Astrocyte (in vitro differentiated cells and primary cell): ENCODE measurements around the gene GH2. TPM values are rescaled to one million over a fixed set of nuclear protein-coding genes. Genes with fewer than 3 reads are reported as not detected.

ENCODE experiments used
- DNase-seq: peaks from one replicate; pipeline ENCODE4 v3.0.0-alpha.2; 2010; ENCODE audit warnings: low read depth
- FAIRE-seq: peaks from 2 replicates; lab custom pipeline; 2011; peaks lifted over from hg19 to GRCh38; lab: Jason Lieb, UNC
- H2AFZ ChIP-seq: 2 replicates; pipeline ENCODE4 v1.6.0; 2012; ENCODE audit warnings: low read depth, low read length, inconsistent platforms
- H3K27ac ChIP-seq: 2 replicates; pipeline ENCODE4 v1.5.1; 2011; ENCODE audit warnings: low read depth, low read length, inconsistent platforms
- H3K27me3 ChIP-seq: 2 replicates; pipeline ENCODE4 v1.6.0; 2011; ENCODE audit warnings: low read length, inconsistent platforms; ENCODE audit not compliant: insufficient read depth
- H3K36me3 ChIP-seq: 2 replicates; pipeline ENCODE4 v1.5.1; 2011; ENCODE audit warnings: low read length, inconsistent platforms; ENCODE audit not compliant: insufficient read depth
- H3K4me1 ChIP-seq: 2 replicates; pipeline ENCODE4 v1.5.1; 2011; ENCODE audit warnings: low read length, inconsistent platforms; ENCODE audit not compliant: insufficient read depth
- H3K4me2 ChIP-seq: 2 replicates; pipeline ENCODE4 v1.6.0; 2012; ENCODE audit warnings: low read length, inconsistent platforms
- H3K4me3 ChIP-seq: 2 replicates; pipeline ENCODE4 v1.5.1; 2011; ENCODE audit warnings: low read depth, mild to moderate bottlenecking, low read length, inconsistent platforms; ENCODE audit not compliant: insufficient read depth
- H3K79me2 ChIP-seq: 2 replicates; pipeline ENCODE4 v1.6.0; 2012; ENCODE audit warnings: mild to moderate bottlenecking, low read length, inconsistent platforms; ENCODE audit not compliant: insufficient read depth
- H3K9ac ChIP-seq: 2 replicates; pipeline ENCODE4 v1.6.0; 2012; ENCODE audit warnings: mild to moderate bottlenecking, low read length, inconsistent platforms
- H3K9me3 ChIP-seq: 2 replicates; pipeline ENCODE4 v1.5.1; 2012; ENCODE audit warnings: low read depth, mild to moderate bottlenecking, low read length, inconsistent platforms; ENCODE audit not compliant: insufficient read depth
- H4K20me1 ChIP-seq: 2 replicates; pipeline ENCODE4 v1.6.0; 2012; ENCODE audit warnings: low read length, inconsistent platforms; ENCODE audit not compliant: insufficient read depth
- H3K27ac Mint-ChIP-seq: one replicate; pipeline ENCODE4 v1.8.0; 2021; ENCODE audit warnings: mild to moderate bottlenecking, mixed read lengths; ENCODE audit not compliant: unreplicated experiment
- H3K27me3 Mint-ChIP-seq: one replicate; pipeline ENCODE4 v1.8.0; 2021; ENCODE audit warnings: low read depth, mixed read lengths; ENCODE audit not compliant: unreplicated experiment
- H3K36me3 Mint-ChIP-seq: one replicate; pipeline ENCODE4 v1.8.0; 2021; ENCODE audit warnings: low read depth, mixed read lengths; ENCODE audit not compliant: unreplicated experiment
- H3K4me1 Mint-ChIP-seq: one replicate; pipeline ENCODE4 v1.8.0; 2021; ENCODE audit warnings: low read depth, mixed read lengths; ENCODE audit not compliant: unreplicated experiment
- H3K4me3 Mint-ChIP-seq: one replicate; pipeline ENCODE4 v1.8.0; 2021; ENCODE audit warnings: mild to moderate bottlenecking, moderate library complexity, mixed read lengths; ENCODE audit not compliant: unreplicated experiment
- H3K9me3 Mint-ChIP-seq: one replicate; pipeline ENCODE4 v1.8.0; 2021; ENCODE audit warnings: mild to moderate bottlenecking, mixed read lengths; ENCODE audit not compliant: unreplicated experiment
- CTCF ChIP-seq: IDR thresholded peaks from 2 replicates; pipeline ENCODE4 v1.5.1; 2011; ENCODE audit warnings: low read depth, mild to moderate bottlenecking, inconsistent platforms, low read length, moderate library complexity; ENCODE audit not compliant: insufficient read depth
- EZH2 ChIP-seq: IDR thresholded peaks from 2 replicates; pipeline ENCODE4 v1.6.1; 2012; ENCODE audit warnings: mild to moderate bottlenecking, low read length, inconsistent platforms; ENCODE audit not compliant: insufficient read depth
- total RNA-seq: library from RNA; stranded (reverse); gene quantifications from 2 replicates; pipeline ENCODE4 v1.2.1, GENCODE V29; 2021

Gene GH2
- total RNA-seq, 1 donor from 2014 or later, result not detected

DNA sequence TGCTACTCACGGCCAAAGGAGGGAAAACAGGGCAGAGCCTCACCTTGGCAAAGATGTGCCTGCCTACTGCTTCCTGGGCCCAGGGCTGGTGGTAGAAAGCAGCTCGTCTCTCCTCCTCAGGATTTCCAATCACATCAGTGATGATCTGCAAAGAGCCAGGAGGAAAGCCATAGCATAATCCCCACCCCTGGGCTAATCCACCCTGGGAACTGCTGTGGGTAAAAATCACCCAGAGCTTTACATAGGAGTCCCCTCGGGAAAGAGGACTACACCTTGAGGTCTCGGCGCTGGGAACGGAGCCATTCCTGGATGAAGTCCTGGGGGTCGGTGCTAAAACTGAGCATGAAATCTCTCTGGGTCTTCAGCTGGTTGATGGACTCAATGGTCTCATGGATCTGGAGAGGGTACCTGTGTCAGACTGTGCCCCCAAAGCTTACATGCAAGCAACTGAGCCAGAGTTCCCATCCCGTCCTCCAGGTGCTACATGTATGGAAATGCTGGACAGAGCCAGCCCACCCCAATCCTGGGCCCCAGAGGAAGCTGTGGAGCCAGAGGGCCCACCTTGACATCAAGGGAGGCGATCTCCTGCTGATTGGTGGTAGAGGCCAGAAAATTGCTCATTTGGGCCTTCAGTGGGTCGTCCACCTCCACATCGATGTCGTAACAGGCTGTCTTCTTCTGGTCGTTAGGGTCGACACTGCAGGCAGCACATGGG, 48.6 kb downstream of the GH2 start:
- Mint-ChIP-seq H3K4me1 (peaks cover 2% of the 10 kb centered on the region), H3K27ac (no peak overlapping the region), H3K36me3 (peaks cover 31% of the 10 kb centered on the region), H3K9me3 (no peaks in the 10 kb centered on the region), H3K27me3 (no peaks in the 10 kb centered on the region), H3K4me3 (no peak overlapping the region)
- TF ChIP-seq CTCF, result no peak
- no peak for TF ChIP-seq EZH2
- Histone ChIP-seq H3K4me1 (peaks cover 10% of the 10 kb centered on the region), H3K36me3 (peaks cover 60% of the 10 kb centered on the region), H3K4me3 (no peak overlapping the region), H3K27me3 (no peaks in the 10 kb centered on the region), H3K9me3 (no peaks in the 10 kb centered on the region), H3K9ac (no peak overlapping the region), H4K20me1 (peaks cover 89% of the 10 kb centered on the region), H3K27ac (no peak overlapping the region), H2AFZ (no peak overlapping the region), H3K4me2 (no peak overlapping the region), H3K79me2 (peaks cover 47% of the 10 kb centered on the region)
- DNase-seq, result no peak
- no peak for FAIRE-seq

GRCh38 chr17:63832455-63832854, 49.3 kb downstream of the GH2 start:
- Mint-ChIP-seq H3K4me1 (peaks cover 2% of the 10 kb centered on the region), H3K9me3 (no peaks in the 10 kb centered on the region), H3K36me3 (peaks cover 31% of the 10 kb centered on the region), H3K27ac (no peak overlapping the region), H3K27me3 (no peaks in the 10 kb centered on the region), H3K4me3 (peak overlapping the region; percentile 22)
- H3K27me3 ChIP-seq, result no peaks in the 10 kb centered on the region
- peaks cover 85% of the 10 kb centered on the region for H4K20me1 ChIP-seq
- H3K4me1 ChIP-seq, result peaks cover 11% of the 10 kb centered on the region
- H3K4me3 ChIP-seq, result no peak overlapping the region
- H3K9ac ChIP-seq, result no peak overlapping the region
- H3K9me3 ChIP-seq, result no peaks in the 10 kb centered on the region
- peaks cover 47% of the 10 kb centered on the region for H3K79me2 ChIP-seq
- H3K27ac ChIP-seq, result no peak overlapping the region
- peaks cover 60% of the 10 kb centered on the region for H3K36me3 ChIP-seq
- no peak for FAIRE-seq
- TF ChIP-seq CTCF (no peak), EZH2 (no peak)
- no peak overlapping the region for H2AFZ ChIP-seq
- H3K4me2 ChIP-seq, result no peak overlapping the region
- no peak for DNase-seq

GRCh38 chr17:63832014-63832413, 49.7 kb downstream of the GH2 start:
- FAIRE-seq (no peak), DNase-seq (no peak)
- Mint-ChIP-seq H3K27ac (no peak overlapping the region), H3K27me3 (no peaks in the 10 kb centered on the region), H3K4me1 (peaks cover 2% of the 10 kb centered on the region), H3K4me3 (peak overlapping the region; percentile 22), H3K36me3 (peaks cover 31% of the 10 kb centered on the region), H3K9me3 (no peaks in the 10 kb centered on the region)
- Histone ChIP-seq H3K4me3 (no peak overlapping the region), H3K9ac (no peak overlapping the region), H3K4me1 (peaks cover 11% of the 10 kb centered on the region), H3K27ac (no peak overlapping the region), H4K20me1 (peaks cover 81% of the 10 kb centered on the region), H3K4me2 (no peak overlapping the region), H3K27me3 (no peaks in the 10 kb centered on the region), H3K9me3 (no peaks in the 10 kb centered on the region), H2AFZ (no peak overlapping the region), H3K36me3 (peaks cover 60% of the 10 kb centered on the region), H3K79me2 (peaks cover 45% of the 10 kb centered on the region)
- TF ChIP-seq EZH2 (no peak), CTCF (no peak)
